DMS114 treated with DMSO at 0.1 percent for 48 hours (cell line): ENCODE results near the gene TP63.

ENCODE experiments used
- DNase-seq: peaks from one replicate; lab custom pipeline; 2025; ENCODE audit not compliant: unreplicated experiment; lab: John Stamatoyannopoulos, UW

TP63 gene

DNA sequence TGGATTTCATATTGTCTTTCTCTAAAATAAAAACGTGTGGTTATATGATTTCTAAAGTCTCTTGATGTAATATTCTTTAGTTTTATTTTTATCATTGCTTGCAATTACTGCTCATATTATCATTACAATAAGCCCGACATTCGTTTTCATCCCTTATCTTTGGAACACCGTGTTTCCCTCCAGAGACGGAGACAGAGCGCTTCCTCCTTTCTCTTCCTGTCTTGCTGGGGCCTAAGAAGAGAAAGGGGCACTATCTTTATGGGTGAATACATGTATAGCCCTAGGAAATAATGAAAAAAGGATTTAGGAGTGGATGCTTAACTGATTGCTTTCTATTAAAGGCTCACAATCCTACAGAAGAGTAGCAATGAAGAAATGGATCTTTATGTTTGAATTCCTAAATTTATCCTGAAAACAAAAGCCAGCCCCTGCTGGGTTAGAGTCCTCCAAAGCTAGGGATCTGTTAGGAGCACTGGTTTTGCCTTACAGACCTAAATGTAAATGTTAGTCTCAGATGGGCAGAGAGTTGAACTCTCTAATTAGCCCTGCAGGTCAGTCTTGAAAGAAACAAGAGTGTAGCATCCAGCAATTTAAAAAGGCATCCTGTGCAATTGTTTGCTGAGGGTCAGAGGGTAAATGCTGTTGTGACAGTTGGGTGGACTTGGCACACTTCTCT, 145.1 kb downstream of the TP63 start:
- DNase-seq: no peak

DNA sequence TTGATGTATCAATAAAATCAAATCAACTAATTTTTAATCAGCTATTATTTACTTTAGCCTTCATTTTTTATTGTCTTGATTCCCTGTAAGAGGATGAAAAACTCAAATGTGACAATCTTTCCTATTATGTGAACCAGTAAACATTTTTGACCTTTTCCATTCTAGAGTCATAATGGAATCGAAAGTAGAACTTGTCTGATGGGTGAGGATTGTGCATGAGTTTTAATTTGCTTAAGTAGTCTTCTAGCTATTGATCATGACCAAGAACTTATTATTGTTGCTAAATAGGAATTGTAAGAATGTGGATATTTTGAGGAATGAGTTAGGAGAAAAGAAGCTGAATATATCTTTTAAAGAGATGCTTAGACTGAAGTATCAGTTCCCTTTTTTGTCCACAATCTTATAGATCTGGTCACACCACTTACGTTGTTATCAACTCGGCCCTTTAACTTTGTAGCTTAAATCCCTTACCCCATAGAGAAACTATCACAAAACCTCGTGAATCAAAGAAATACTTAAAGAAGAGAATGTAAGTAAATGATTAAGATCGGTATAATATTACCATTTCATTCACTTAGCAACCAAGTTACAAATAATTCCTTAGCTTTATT, 147.3 kb downstream of the TP63 start:
- no peak for DNase-seq

DNA sequence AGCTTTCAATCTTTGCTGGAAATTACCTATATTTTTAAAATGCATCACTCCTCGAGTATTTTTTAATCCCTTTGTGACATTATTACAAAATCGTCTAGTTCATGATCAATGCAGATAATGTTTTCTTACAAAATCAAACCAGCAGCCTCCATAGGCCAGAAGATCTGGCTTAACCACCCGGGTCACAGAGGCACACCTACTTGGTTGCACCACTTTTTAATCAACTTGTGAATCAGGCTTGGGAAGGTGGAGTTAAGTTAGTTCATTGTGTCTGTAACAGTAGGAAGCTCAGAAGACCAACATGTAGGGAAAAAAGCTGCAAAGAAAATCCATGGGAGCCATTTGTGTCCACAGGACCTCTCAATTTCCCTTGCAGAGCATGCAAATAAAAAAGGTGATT, 148.0 kb downstream of the TP63 start:
- DNase-seq: no peak

DNA sequence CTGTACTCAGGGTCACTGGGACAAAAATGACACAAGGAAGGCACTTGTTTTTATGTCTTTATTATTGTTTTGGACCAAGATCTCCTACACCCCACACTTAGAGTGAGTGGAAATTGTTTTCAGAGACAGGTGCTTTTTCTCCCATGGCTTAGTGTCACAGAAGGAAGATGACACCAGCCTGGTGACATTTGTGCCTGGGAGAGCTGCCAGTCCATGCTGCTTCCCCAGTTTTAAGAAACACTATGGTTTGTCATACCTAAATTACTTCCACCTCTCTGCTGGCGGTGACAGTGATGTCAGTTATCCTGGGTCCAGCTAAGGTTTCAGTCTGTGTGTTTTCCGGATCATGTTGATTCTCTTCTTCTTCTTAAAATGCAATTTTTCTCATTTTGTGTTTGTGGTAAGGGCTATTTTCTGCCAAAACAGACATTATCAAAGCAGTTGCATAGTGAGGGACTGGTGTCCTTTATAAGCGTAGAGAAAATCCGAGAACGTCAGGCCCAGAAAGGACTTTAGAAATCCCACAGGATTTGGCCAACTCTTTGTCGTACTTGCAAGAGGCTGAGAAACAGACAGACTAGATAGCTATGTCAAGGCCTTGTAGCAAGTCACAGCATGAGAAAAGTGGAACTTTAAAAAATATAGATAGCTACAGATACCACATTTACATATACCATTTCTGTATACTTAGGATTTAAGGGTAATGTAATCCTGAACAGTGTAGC, 149.5 kb downstream of the TP63 start:
- DNase-seq: no peak

DNA sequence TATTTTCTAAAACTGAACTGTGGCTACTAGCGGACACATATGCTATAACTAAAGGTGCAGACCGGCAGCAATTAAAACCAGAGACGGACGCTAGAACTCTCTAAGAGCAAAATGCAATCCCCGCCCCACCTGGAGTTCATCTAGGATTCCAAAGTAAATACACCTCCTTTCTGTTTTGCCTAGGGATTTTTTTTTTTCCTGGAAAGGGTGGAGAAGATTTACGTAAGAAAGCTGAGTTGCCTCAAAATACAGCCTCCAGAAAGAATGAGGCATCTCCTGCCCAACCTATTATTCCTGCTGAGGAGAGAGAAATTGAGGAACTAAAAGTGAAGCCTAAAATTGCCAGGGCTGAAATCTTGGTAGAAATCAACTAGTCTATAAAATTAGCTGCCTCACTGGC, 150.2 kb downstream of the TP63 start:
- no peak for DNase-seq

- DNase-seq: no peak
These were observed 155.4 kb downstream of the TP63 start for GRCh38 chr3:189786479-189787064.

DNA sequence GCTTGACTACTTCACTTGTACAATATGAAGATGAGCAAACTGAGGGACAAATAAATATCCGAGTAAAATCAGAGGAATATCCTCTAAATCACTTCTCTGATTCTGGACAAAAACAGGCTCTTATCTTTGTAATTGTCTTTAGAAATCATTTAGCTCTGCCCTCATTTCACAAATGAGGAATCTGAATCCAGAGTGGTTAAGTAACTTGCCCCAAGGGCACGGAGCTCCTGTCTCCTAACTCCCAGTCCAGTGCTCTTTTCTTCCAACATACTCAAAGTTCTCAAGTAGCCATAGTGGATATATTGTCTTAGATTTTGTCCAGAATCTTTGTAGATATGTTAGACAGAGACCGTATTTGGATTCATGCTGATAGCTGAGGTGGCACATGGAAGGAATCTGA, 156.0 kb downstream of the TP63 start:
- no peak for DNase-seq

GRCh38 chr3:189787632-189788031, 156.4 kb downstream of the TP63 start:
- DNase-seq: no peak

DNA sequence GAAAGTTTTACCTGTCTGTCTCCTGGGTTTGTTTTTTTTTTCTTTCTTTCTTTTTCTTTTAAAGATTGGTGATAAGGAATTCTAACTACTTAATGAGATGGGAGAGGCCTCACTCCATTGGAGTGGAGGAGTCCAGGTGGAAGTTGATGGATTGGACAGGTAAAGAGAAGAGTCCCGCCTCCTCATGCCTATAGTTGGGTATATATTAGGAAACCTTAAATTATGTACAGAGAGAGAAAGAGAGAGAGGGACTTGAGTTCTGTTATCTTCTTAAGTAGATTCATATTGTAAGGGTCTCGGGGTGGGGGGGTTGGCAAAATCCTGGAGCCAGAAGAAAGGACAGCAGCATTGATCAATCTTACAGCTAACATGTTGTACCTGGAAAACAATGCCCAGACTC, 158.2 kb downstream of the TP63 start:
- DNase-seq: no peak

DNA sequence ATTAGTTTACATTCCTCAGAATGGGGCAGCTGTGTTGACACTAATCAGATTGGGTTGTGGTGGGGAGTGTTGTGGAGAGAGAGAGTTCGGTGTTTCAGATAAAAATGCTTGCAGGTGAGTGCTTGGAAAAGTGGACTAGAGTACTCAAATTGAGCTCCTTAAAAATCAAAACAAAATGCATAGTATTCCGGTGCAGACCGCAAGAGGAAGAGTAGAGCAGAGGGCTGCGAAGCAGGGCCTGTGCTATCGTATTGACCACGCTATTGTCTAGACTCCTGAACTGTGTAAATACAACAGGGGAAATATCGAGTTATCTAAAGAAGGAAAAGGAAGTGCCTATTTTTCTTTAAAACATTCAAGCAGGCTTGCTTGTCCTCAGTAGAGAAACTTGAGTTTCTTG, 159.5 kb downstream of the TP63 start:
- DNase-seq: no peak

DNA sequence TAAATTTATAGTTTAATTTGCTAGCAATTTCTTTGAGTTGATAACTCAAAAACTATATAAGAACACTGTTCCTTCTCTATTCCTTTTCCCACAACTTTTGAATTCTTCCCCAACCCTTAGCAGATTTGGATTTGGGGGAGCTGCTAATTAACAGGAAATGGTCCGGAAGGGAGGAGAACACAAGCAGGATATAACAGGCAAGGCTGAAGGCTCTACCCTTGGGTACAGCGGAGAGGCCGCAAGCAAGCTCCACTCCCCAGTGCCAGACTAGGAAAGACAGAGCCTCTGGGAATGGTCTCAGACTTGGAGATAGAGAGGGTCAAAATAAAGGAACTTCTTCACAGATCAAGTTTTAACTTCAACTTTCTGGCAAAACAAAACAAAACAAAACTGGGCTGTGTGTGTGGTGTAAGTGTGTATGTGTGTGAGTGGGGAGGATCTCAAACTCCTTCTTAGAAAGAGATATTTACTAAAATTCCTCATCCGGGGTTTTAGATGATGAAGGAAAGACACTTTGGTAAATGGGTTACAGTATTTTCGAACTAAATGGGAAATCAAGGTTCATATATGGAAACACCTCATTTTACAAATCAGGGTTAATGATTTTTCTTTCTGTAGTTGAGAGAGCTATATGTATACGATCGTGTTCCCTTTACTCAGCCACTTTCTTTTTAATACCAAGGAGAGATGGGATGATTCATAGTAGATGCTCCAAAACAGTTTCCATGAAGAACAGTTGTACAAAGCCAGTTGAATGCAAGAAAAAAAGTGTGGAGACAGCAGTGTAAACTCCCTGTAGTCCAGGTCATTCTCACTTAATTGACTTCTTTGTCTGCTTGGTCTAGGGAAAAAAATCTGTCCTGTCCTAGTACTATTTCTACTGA, 161.1 kb downstream of the TP63 start:
- no peak for DNase-seq

DNA sequence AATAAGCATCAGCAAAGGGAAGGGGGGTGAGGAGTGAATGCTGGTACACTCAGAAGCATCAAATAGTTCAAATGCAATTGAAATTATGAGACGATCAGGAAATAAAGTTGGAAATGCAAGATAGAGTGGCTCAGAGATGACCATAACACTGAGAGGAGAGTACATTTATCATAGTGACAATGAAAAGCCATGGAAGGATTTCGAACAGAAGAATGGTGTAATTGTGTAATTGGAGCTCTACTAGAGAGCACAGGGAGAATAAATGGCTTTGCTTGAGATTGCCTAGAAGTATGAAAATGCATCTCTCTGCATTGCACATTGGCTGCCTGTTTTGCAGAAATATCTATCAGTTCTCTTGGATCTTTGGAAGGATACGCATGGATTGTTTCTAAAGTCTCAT, 163.3 kb downstream of the TP63 start:
- no peak for DNase-seq

DNA sequence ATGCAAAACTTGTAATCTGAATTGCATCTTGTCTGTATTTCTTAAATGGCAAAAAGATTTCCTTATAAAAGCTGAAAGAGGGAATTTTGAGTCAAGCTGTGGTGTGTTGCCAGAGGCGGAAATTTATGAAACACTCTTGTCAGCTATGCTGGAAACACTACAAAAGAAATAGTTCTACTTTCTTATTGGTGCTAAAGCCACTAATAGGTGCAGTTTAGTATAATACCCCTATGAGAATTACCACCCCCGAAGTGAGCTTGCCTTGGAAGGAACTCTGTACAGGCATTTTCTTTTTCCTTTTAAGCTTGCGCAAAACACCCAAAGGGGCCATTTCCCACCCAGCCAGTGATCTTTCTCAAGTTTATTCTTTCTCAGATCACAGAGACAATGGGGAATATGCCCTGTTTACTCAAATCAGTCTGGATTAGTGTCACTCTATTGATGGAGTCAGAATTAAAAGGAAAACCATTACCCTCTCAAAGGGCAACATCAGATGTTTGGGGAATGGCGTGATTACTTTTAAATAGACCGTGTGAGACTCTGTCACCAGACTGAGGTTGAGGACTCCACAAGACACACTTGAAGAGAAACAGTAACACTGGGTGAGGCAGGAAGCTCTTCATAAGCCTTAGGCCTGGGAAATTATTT, 166.0 kb downstream of the TP63 start:
- no peak for DNase-seq

GRCh38 chr3:189799366-189799765, 168.2 kb downstream of the TP63 start:
- no peak for DNase-seq

GRCh38 chr3:189800436-189800835, 169.2 kb downstream of the TP63 start:
- no peak for DNase-seq

GRCh38 chr3:189803254-189803653, 172.1 kb downstream of the TP63 start:
- no peak for DNase-seq

GRCh38 chr3:189805375-189806067, 174.3 kb downstream of the TP63 start:
- DNase-seq: no peak

- DNase-seq: no peak
These were observed 175.2 kb downstream of the TP63 start for GRCh38 chr3:189806171-189806951.
